HG03457 (cell line): Measurements from ENCODE around the gene SEMA3D.

ENCODE experiments used
- ATAC-seq: cut with Tn5 transposase; IDR thresholded peaks from one replicate; pipeline ENCODE4 v1.9.1; 2021; ENCODE audit warnings: moderate number of reproducible peaks; ENCODE audit not compliant: unreplicated experiment

SEMA3D gene

GRCh38 chr7:85130702-85131101 lies 56.2 kb downstream of the SEMA3D start:
- no peak for ATAC-seq

- ATAC-seq: no peak
Measured at GRCh38 chr7:85126383-85126782, 60.5 kb downstream of the SEMA3D start.

- no peak for ATAC-seq
Measured at GRCh38 chr7:85125651-85126131, 61.2 kb downstream of the SEMA3D start.

GRCh38 chr7:85125176-85125575 lies 61.7 kb downstream of the SEMA3D start:
- no peak for ATAC-seq

GRCh38 chr7:85119934-85120333 lies 66.9 kb downstream of the SEMA3D start:
- no peak for ATAC-seq

GRCh38 chr7:85115862-85116261 lies 71.0 kb downstream of the SEMA3D start:
- ATAC-seq: no peak

- ATAC-seq: no peak
Measured at GRCh38 chr7:85115006-85115405, 71.8 kb downstream of the SEMA3D start.

GRCh38 chr7:85114342-85114741 lies 72.5 kb downstream of the SEMA3D start:
- ATAC-seq: no peak

- no peak for ATAC-seq
Measured at GRCh38 chr7:85111761-85112160, 75.1 kb downstream of the SEMA3D start.

GRCh38 chr7:85106719-85107118 lies 80.1 kb downstream of the SEMA3D start:
- no peak for ATAC-seq

GRCh38 chr7:85104432-85105205 lies 82.2 kb downstream of the SEMA3D start:
- ATAC-seq: no peak

GRCh38 chr7:85103962-85104361 lies 82.9 kb downstream of the SEMA3D start:
- no peak for ATAC-seq

- no peak for ATAC-seq
Measured at GRCh38 chr7:85103357-85103756, 83.5 kb downstream of the SEMA3D start.

GRCh38 chr7:85102813-85103350 lies 84.0 kb downstream of the SEMA3D start:
- ATAC-seq: no peak

- no peak for ATAC-seq
Measured at GRCh38 chr7:85101347-85101746, 85.5 kb downstream of the SEMA3D start.

GRCh38 chr7:85097844-85098243 lies 89.0 kb downstream of the SEMA3D start:
- no peak for ATAC-seq

GRCh38 chr7:85095806-85096205 lies 91.0 kb downstream of the SEMA3D start:
- no peak for ATAC-seq

- no peak for ATAC-seq
Measured at GRCh38 chr7:85095366-85095765, 91.5 kb downstream of the SEMA3D start.

- no peak for ATAC-seq
Measured at GRCh38 chr7:85094046-85094725, 92.7 kb downstream of the SEMA3D start.

- no peak for ATAC-seq
Measured at GRCh38 chr7:85091565-85091928, 95.3 kb downstream of the SEMA3D start.

- ATAC-seq: no peak
Measured at GRCh38 chr7:85090919-85091564, 95.8 kb downstream of the SEMA3D start.

- ATAC-seq: no peak
Measured at GRCh38 chr7:85090143-85090542, 96.7 kb downstream of the SEMA3D start.
